GM18870 (cell line): Measurements from ENCODE around the gene CRYBG1.
"Not testable (repeated sequence)": the region's sequence is repeated elsewhere in the genome, so short reads cannot be mapped to it uniquely, and the experiment has no call there.

Experiments
- ATAC-seq: cut with Tn5 transposase; IDR thresholded peaks from one replicate; pipeline ENCODE4 v1.9.1; 2021; ENCODE audit warnings: moderate library complexity; ENCODE audit not compliant: unreplicated experiment

CRYBG1 gene

DNA sequence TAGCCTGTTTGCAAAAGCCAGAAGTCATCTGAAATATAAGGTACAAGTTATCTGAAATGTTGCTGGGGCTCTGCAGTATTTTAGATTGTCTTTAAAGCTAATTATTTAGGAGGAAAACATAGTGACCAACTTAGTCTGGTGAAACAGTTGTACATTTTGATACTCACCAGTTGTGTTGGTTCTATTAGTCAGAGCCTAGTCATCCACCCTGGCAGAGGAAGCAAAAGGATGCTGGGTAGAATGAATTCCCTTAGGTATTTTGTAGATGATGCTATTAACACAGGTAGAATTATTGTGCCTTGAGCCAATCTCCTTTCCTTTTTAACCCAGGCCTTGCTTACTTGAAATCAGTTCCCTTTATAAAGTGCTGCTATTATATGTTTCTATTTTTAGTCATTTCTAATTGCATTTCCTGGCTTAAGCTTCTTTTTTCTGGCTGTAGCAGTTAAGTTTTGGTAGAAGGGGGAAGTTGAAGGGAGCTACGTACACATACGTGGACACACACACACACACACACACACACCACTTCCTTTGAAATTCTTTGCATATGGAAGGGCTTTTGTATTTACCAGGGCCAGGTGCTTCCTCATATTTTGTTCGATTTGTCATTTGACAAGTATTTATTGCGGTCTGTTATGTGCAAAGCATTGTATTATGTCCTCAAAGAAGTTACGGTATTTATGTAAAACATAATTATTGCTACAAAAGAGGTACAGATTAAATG lies 186.3 kb downstream of the CRYBG1 start:
- ATAC-seq: no peak

DNA sequence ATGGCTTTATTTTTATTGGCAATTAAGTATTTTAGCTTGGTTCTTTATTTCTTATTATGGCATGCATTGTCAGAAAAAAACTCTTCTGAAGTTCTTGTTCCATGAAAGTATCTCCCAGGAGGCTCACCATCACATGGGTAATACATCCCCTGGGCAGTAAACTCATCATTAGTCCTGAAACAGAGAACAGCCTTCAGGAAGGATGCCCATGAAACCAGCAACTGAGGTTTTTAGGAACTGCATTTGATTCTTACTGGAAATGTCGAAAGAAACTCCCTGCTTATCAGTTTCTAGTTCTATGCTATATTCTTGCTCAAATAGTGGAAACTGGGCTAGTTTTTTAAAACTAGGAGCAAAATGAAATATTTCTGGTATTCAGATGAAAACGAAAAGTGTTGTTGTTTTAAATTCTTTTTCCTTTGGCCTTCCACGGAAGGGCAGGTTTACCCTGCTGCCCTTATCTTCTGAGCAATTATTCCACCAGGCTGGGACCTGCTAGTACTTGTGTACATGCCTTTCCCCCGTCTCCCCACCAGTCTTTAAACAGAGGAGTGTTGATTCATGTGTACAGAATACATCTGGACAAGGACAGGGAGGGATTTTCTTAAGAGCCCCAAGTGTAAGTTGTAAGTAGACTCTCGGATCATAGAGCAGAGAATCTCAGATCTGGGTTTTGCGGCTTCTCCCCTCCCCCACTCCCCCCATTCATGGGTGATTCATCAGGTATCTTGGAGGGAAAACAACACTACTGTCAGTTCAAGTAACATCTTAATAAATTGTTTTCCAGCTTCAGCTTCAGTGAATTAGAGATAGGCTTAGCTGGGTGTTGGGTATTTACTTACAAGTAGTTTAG lies 187.3 kb downstream of the CRYBG1 start:
- ATAC-seq: no peak

DNA sequence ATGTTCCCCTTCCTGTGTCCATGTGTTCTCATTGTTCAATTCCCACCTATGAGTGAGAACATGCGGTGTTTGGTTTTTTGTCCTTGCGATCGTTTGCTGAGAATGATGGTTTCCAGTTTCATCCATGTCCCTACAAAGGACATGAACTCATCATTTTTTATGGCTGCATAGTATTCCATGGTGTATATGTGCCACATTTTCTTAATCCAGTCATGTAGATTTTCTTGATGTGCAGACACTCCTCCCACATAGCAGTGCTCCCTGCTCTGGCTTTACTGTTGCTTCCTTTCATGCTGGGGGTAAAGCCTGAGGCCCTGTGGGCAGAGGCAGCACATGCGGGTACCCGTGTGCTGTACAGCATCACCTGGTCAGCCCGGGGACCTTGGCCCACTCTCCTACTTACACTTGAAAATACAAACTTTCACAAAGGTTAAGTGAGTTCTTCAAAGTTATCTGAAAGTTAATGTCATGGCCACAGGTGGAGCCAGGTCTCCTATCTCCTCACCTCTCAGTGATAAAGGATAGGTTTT lies 188.5 kb downstream of the CRYBG1 start:
- ATAC-seq: not testable (repeated sequence)

DNA sequence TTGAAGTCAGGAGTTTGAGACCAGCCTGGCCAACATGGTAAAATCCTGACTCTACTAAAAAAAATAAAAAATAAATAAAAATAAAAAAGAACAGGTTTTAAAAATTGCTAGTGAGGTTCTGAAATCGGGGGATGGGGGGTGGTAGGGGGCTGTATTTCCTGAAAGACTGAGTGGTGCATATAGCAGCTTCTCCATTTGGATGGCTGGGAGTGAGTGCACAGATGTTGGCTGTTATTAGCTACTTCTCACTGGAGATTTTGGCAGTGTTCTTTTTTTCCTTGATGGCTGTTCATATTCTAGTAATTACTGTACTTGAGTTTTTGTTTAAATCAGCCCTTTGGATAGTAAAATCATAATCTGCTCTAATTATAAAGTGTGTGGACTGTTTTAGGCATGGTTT lies 189.0 kb downstream of the CRYBG1 start:
- no peak for ATAC-seq

DNA sequence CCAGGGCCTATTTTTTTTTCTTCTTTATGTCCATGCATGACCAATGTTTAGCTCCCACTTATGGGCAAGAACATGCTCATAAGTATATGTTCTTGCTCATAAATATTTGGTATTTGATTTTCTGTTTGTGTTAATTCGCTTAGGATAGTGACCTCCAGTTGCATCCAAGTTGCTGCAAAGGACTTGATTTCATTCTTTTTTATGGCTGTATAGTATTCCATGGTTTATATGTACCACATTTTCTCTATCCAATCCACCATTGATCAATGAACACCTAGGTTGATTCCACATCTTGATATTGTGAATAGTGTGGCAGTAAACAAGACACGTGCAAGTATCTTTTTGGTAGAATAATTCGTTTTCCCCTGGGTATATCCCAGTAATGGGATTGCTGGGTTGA lies 190.6 kb downstream of the CRYBG1 start:
- ATAC-seq: no peak

GRCh38 chr6:106553440-106553839 lies 192.9 kb downstream of the CRYBG1 start:
- ATAC-seq: no peak

GRCh38 chr6:106555767-106556166 lies 195.2 kb downstream of the CRYBG1 start:
- no peak for ATAC-seq

DNA sequence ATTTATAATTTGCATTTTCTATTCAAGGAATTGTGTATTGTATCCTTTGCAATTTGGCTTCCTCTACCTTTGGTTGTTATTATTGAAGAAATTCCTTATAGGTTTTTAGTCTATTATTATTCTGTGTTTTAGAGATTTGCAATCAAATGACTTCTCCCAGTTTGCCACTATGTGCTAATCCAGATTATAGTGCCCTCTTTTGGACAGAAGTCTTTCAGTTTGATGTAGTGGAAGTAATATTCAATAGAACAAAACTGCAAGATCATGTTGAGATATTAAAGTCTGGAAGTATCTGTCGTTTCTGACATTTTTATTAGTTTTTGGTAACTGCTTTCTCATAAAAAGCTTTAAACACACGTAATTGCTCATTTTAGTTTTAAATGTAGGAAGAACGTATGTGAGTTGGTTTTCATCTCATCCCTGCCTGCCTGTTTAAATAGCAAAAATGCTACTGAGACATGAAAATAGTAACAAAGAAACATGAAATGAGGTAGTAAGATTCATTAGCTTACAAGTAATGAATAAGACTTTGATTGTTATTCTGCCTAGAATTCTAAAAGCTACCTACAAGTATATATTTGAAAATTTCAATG lies 195.9 kb downstream of the CRYBG1 start:
- no peak for ATAC-seq

DNA sequence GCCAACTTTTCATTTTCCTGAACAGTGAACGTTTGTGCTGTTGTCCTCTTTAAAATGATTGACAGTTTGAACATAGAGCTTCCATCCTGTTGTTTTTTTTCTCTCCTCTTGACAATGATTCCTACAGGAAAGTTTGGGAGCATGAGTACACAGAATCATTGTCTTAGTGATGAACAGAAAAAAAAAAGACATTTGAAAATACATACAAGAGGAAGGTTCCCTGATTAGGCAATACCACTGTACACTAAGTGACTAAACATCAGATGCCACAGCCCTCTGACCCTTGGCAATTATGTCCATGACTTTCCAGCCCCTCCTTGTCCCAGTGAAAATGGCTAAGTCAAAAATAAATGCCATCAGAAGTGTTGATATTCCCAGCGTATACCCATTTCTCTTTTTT lies 197.3 kb downstream of the CRYBG1 start:
- no peak for ATAC-seq

- no peak for ATAC-seq
Observed at GRCh38 chr6:106558364-106558763, 197.8 kb downstream of the CRYBG1 start.

DNA sequence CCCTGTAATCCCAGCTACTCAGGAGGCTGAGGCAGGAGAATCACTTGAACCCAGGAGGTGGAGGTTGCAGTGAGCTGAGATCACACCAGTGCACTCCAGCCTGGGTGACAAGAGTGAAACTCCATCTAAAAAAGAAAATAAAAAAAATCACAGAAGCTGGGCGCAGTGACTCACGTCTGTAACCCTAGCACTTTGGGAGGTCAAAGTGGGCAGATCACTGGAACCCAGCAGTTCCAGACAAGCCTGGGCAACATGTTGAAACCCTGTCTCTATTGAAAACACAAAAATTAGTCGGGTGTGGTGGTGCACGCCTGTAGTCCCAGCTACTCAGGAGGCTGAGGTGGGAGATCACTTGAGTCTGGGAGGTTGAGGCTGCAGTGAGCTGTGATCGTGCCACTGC lies 199.1 kb downstream of the CRYBG1 start:
- not testable (repeated sequence) for ATAC-seq

- no peak for ATAC-seq
Observed at GRCh38 chr6:106560996-106561685, 200.6 kb downstream of the CRYBG1 start.

- no peak for ATAC-seq
Observed at GRCh38 chr6:106561686-106562405, 201.3 kb downstream of the CRYBG1 start.

DNA sequence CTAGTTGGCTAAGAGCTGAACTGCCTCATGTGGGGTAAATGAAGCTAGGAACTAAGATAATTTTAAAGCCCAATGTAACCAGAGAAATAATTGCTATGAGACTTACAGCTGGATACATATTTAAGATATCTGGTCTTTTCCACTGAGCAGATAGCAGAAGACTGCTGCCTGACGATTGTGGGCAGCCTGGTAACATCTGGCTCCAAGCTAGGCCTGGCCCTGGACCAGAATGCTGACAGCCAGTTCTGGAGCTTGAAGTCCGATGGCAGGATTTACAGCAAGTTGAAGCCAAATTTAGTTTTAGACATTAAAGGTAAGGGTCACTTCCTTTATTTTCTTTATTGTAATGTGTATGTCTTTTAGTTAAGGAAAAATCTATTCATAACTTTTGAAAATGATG lies 203.1 kb downstream of the CRYBG1 start:
- ATAC-seq: no peak

DNA sequence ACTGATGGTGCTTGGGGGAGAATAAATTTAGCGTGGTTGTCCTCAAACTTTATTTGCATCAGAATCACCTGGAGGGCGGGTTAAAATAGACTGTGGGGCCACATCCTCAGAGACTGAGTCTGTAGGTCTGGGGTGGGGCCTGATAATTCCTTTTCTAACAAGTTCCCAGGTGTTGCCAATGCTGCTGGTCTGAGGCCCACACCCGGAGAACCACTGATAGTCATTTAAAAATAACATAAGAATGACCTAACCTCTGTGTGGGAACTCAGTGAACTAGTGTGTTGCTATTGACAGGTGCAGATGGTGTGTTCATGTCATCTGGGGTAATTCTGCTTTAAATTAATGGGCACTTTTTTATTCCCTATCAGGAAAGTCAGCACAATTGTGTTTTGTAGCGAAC lies 204.0 kb downstream of the CRYBG1 start:
- no peak for ATAC-seq

GRCh38 chr6:106568530-106568929 lies 208.0 kb downstream of the CRYBG1 start:
- no peak for ATAC-seq

DNA sequence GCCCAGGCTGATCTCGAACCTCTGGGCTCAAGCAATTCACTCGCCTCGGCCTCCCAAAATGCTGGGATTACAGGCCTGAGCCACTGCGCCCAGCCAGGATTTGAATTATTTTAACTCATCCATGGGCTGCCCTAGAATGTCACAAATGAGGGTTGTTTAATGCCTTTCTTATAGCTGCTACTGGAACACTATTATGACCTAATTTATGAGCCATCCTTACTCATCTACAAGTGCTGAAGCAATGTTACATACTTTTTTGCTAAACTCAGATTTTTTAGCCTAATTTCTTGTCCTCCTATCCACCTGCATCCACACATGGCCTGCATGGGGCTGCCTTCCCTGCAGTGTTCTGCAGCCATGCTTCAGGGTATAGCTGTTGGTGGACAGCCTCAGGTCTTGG lies 208.9 kb downstream of the CRYBG1 start:
- ATAC-seq: no peak

DNA sequence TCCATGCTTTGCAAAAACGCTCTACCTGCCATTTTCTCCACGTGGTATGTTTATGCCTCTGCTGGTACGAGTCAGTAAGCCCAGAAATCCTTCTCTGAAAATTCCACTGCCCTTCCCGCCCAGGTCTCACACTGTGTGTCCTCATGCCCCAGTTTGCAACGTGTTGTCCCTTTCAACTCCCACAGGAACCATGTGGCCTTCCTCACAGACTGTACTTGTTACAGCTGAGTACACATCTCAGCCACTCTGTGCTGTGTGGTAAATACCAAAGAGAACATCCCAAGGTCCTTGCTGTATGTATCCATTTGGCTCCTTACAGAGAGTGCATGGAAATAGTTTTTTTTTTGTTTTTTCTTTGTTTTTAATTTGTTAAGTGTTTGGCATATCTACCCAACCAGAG lies 211.9 kb downstream of the CRYBG1 start:
- ATAC-seq: no peak

DNA sequence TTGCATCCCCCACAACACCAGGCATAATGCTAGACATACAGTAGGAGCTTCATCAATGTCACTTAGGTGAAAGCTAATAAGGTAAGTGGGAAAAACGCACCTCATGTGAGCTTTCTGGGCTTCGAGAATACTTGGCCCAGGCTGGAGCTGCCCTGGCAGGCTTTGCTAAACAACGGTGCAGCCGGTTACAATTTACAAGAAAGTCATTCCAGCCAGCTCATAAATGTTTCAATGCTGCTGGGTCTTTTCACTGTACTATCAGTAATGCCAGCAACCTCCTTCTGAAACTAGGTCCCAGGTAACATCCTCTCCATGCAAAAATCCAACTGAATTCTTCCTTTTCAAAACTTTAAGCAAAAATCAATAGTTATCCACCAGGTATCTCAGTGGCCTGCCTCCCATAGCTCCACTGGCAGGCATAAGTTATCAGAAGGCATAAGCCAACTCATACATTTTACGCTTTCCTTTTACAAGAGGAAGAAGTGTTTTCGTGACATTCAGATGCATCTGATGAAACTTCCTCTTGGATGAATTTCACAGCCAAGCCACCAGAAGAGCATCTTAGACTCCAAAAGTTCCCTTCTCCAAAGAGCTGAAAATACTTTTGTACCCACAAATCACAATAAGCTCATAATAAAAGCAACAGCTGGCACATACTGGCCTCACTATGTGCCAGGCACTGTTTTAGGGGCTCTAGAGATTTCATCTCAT lies 212.5 kb downstream of the CRYBG1 start:
- ATAC-seq: no peak
